GM12892 (cell line): ENCODE results near the gene USP15.

ENCODE experiments used
- POLR2A ChIP-seq: IDR thresholded peaks from 2 replicates; pipeline ENCODE4 v1.6.1; 2011; ENCODE audit warnings: low read depth, low read length, control low read depth
- TAF1 ChIP-seq: IDR thresholded peaks from 2 replicates; pipeline ENCODE4 v1.6.1; 2011; ENCODE audit warnings: low read depth, mild to moderate bottlenecking, control low read depth, low read length, borderline replicate concordance

GRCh38 chr12:62214846-62215245 is 45.4 kb upstream of the USP15 start:
- no peak for TF ChIP-seq POLR2A
- TF ChIP-seq TAF1 = no peak
